DND-41 (cell line): ENCODE results near the gene ZNF394.

Source experiments
- ATAC-seq: fragments of 200-7000 bp; cut with Tn5 transposase; 3 replicates; pipeline ENCODE4 v1.9.1; 2021; ENCODE audit warnings: low read depth; ENCODE audit not compliant: insufficient read depth
- DNase-seq: peaks from one replicate; pipeline ENCODE4 v3.0.0-alpha.2; 2020
- H2AFZ ChIP-seq: 2 replicates; pipeline ENCODE4 v1.6.0; 2012; ENCODE audit warnings: low read depth, low read length
- H3K27ac ChIP-seq: 2 replicates; pipeline ENCODE4 v1.5.1; 2012; ENCODE audit warnings: low read length, inconsistent platforms
- H3K27me3 ChIP-seq: fragments of 200-600 bp; sonication (generic); 2 replicates; pipeline ENCODE4 v1.6.0; 2012; ENCODE audit warnings: low read length, mild to moderate bottlenecking, inconsistent platforms; ENCODE audit not compliant: insufficient read depth, poor library complexity
- H3K36me3 ChIP-seq: 2 replicates; pipeline ENCODE4 v1.5.1; 2012; ENCODE audit warnings: low read length, inconsistent platforms; ENCODE audit not compliant: insufficient read depth
- H3K4me1 ChIP-seq: 2 replicates; pipeline ENCODE4 v1.5.1; 2012; ENCODE audit warnings: mild to moderate bottlenecking, low read length; ENCODE audit not compliant: insufficient read depth
- H3K4me2 ChIP-seq: 2 replicates; pipeline ENCODE4 v1.6.0; 2012; ENCODE audit warnings: mild to moderate bottlenecking, moderate library complexity, low read length, inconsistent platforms; ENCODE audit not compliant: insufficient read depth
- H3K4me3 ChIP-seq, 2 experiments: fragments of 200-600 bp in 1 of 2; shearing (Covaris generic) in 1 of 2; 2 replicates each; pipeline ENCODE4 v1.5.1; 2012 to 2016; ENCODE audit warnings: inconsistent platforms in 2 of 2, low read length in 2 of 2, mild to moderate bottlenecking in 2 of 2, low read depth in 1 of 2, moderate library complexity in 1 of 2
- H3K79me2 ChIP-seq: 2 replicates; pipeline ENCODE4 v1.6.0; 2012; ENCODE audit warnings: low read length, inconsistent platforms; ENCODE audit not compliant: insufficient read depth
- H3K9ac ChIP-seq: 2 replicates; pipeline ENCODE4 v1.6.0; 2012; ENCODE audit warnings: low read depth, mild to moderate bottlenecking, inconsistent platforms, low read length, moderate library complexity
- H3K9me3 ChIP-seq: 2 replicates; pipeline ENCODE4 v1.5.1; 2012; ENCODE audit warnings: low read length, moderate library complexity, mild to moderate bottlenecking, inconsistent platforms; ENCODE audit not compliant: insufficient read depth, severe bottlenecking
- H4K20me1 ChIP-seq: 2 replicates; pipeline ENCODE4 v1.6.0; 2012; ENCODE audit warnings: low read length; ENCODE audit not compliant: insufficient read depth
- EZH2 ChIP-seq: IDR thresholded peaks from 3 replicates; pipeline ENCODE4 v1.6.1; 2012; ENCODE audit warnings: borderline replicate concordance, low read depth, mild to moderate bottlenecking, moderate library complexity, low read length, inconsistent platforms; ENCODE audit not compliant: severe bottlenecking
- TF ChIP-seq, protein P1 (sequence below): IDR thresholded peaks from 2 replicates; pipeline ENCODE4 v1.5.1; 2012; ENCODE audit warnings: borderline replicate concordance, low read length, moderate library complexity, mild to moderate bottlenecking; ENCODE audit not compliant: poor library complexity, severe bottlenecking; ENCODE audit errors: extremely low read depth

Gene ZNF394

DNA sequence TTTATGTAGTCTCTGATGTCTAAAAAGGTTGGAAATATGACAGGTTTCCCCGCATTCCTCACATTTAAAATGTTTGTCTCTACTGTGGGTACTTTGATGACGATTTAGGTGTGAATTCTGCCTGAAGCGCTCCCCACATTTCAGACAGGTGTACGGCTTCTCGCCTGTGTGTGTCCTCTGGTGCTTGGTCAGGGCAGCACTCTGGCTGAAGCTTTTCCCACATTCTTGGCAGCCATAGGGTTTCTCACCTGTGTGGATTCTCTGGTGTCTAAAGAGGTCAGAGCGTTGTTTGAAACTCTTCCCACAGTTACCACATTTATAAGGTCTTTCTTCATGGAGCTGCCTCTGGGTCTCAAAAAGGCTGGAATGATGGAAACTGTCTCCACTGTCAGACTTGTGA, 6.3 kb downstream of the ZNF394 start:
- H3K27ac ChIP-seq: no peak overlapping the region
- H3K79me2 ChIP-seq: peaks cover 66% of the 10 kb centered on the region
- no peak overlapping the region for H3K9ac ChIP-seq
- TF ChIP-seq, protein P1, sequence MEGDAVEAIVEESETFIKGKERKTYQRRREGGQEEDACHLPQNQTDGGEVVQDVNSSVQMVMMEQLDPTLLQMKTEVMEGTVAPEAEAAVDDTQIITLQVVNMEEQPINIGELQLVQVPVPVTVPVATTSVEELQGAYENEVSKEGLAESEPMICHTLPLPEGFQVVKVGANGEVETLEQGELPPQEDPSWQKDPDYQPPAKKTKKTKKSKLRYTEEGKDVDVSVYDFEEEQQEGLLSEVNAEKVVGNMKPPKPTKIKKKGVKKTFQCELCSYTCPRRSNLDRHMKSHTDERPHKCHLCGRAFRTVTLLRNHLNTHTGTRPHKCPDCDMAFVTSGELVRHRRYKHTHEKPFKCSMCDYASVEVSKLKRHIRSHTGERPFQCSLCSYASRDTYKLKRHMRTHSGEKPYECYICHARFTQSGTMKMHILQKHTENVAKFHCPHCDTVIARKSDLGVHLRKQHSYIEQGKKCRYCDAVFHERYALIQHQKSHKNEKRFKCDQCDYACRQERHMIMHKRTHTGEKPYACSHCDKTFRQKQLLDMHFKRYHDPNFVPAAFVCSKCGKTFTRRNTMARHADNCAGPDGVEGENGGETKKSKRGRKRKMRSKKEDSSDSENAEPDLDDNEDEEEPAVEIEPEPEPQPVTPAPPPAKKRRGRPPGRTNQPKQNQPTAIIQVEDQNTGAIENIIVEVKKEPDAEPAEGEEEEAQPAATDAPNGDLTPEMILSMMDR: no peak
- TF ChIP-seq EZH2: no peak
- H3K4me1 ChIP-seq: peaks cover 21% of the 10 kb centered on the region
- H3K4me3 ChIP-seq: no peak overlapping the region
- H4K20me1 ChIP-seq: peaks cover 31% of the 10 kb centered on the region
- ATAC-seq (no peak), DNase-seq (no peak)
- H3K4me2 ChIP-seq: no peak overlapping the region
- H3K27me3 ChIP-seq: no peaks in the 10 kb centered on the region
- H3K36me3 ChIP-seq: peaks cover 72% of the 10 kb centered on the region
- no peaks in the 10 kb centered on the region for H3K9me3 ChIP-seq
- no peak overlapping the region for H2AFZ ChIP-seq

DNA sequence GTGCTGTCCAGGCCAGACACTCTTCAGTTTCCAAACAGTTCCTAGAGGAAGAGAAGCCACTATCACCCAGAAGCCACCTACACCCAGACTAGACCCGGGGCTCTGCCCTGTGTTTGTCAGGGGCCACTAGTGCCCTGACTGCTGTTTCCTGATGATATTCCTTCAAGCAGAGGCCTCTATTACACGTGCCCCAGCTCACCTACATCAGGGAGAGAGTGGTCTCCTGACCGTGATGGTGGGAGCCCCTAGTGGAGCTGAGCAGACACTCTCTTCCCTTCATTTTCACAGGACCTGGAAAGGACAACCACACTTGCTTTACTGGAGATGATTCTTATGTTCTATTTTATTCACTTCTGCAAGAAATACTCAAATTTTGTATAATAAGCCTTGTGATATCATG, 9.2 kb downstream of the ZNF394 start:
- Histone ChIP-seq H4K20me1 (peaks cover 12% of the 10 kb centered on the region), H3K27ac (no peak overlapping the region)
- no peak for DNase-seq

GRCh38 chr7:99489235-99489634, 10.8 kb downstream of the ZNF394 start:
- H3K4me2 ChIP-seq: no peak overlapping the region
- ATAC-seq (peak; percentile 63), DNase-seq (no peak)
- H3K27ac ChIP-seq: no peak overlapping the region
- peaks cover 46% of the 10 kb centered on the region for H3K36me3 ChIP-seq
- H3K79me2 ChIP-seq: peaks cover 28% of the 10 kb centered on the region
- no peaks in the 10 kb centered on the region for H3K4me1 ChIP-seq
- no peak overlapping the region for H3K9ac ChIP-seq
- H3K27me3 ChIP-seq: no peaks in the 10 kb centered on the region
- no peaks in the 10 kb centered on the region for H3K9me3 ChIP-seq
- H2AFZ ChIP-seq: no peak overlapping the region
- TF ChIP-seq EZH2: no peak
- TF ChIP-seq, protein P1: peak; percentile 23
- H3K4me3 ChIP-seq: no peak overlapping the region
- peaks cover 11% of the 10 kb centered on the region for H4K20me1 ChIP-seq

More for the DNA sequence above, 9.2 kb downstream of the ZNF394 start:
- H3K79me2 ChIP-seq: peaks cover 42% of the 10 kb centered on the region
- H3K9ac ChIP-seq: no peak overlapping the region
- no peak overlapping the region for H3K4me3 ChIP-seq
- no peak overlapping the region for H3K4me2 ChIP-seq
- H3K4me1 ChIP-seq: no peaks in the 10 kb centered on the region
- TF ChIP-seq EZH2: no peak
- TF ChIP-seq, protein P1: no peak
- H3K36me3 ChIP-seq: peaks cover 53% of the 10 kb centered on the region
- no peaks in the 10 kb centered on the region for H3K9me3 ChIP-seq
- no peak overlapping the region for H2AFZ ChIP-seq
- H3K27me3 ChIP-seq: no peaks in the 10 kb centered on the region
- ATAC-seq: no peak

DNA sequence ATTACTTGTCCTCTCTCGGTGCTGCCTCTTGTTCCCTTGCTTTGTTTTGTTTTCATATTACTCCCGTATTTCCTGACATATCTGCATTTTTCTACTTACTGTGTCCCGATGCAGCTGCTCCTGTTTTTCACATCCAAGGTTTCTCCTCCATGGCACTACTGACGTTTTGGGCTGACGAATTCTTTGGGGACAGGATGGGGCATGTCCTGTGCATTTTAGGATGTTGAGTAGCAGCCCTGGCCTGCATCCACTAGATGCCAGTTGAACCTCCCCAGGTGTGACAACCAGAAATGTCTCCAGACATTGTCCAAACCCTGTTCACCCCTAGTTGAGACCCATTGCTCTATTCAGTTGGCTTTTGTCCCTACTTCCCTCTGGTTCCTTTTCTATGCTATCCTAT, 15.0 kb downstream of the ZNF394 start:
- no peak overlapping the region for H3K4me3 ChIP-seq
- no peaks in the 10 kb centered on the region for H3K27me3 ChIP-seq
- no peak overlapping the region for H3K9ac ChIP-seq
- no peak overlapping the region for H3K27ac ChIP-seq
- H3K9me3 ChIP-seq: no peaks in the 10 kb centered on the region
- H3K79me2 ChIP-seq: peaks cover 17% of the 10 kb centered on the region
- TF ChIP-seq, protein P1: no peak
- no peak for TF ChIP-seq EZH2
- H3K4me2 ChIP-seq: no peak overlapping the region
- H4K20me1 ChIP-seq: peaks cover 6% of the 10 kb centered on the region; the same call in 1 of the 2 replicates
- DNase-seq: no peak
- H3K36me3 ChIP-seq: peaks cover 47% of the 10 kb centered on the region
- no peak for ATAC-seq
- H3K4me1 ChIP-seq: no peaks in the 10 kb centered on the region
- H2AFZ ChIP-seq: no peak overlapping the region
